Neural progenitor cell (in vitro differentiated cells): Measurements from ENCODE around the gene KANK4. TPM values are rescaled to one million over a fixed set of nuclear protein-coding genes. Genes with fewer than 3 reads are reported as not detected.
"Not testable (repeated sequence)": the region's sequence is repeated elsewhere in the genome, so short reads cannot be mapped to it uniquely, and the experiment has no call there.

Experiments
- DNase-seq: peaks from one replicate; pipeline ENCODE4 v3.0.0-alpha.2; 2016; ENCODE audit warnings: low spot score
- H2AFZ ChIP-seq: fragments of 200-600 bp; sonication (generic); replicated peaks from 2 replicates; pipeline ENCODE4 v1.6.1; 2016; ENCODE audit warnings: antibody characterized with exemption
- H3F3A ChIP-seq: fragments of 200-600 bp; sonication (generic); 2 replicates; pipeline ENCODE4 v1.6.1; 2016; ENCODE audit warnings: antibody characterized with exemption, low read depth
- H3K27ac ChIP-seq: fragments of 200-600 bp; sonication (generic); 2 replicates; pipeline ENCODE4 v1.5.1; 2016; ENCODE audit warnings: mild to moderate bottlenecking
- H3K27me3 ChIP-seq: fragments of 200-600 bp; sonication (generic); 2 replicates; pipeline ENCODE4 v1.6.1; 2016; ENCODE audit warnings: mild to moderate bottlenecking, moderate library complexity
- H3K36me3 ChIP-seq: fragments of 200-600 bp; sonication (generic); 2 replicates; pipeline ENCODE4 v1.5.1; 2016
- H3K4me1 ChIP-seq: fragments of 200-600 bp; sonication (generic); 2 replicates; pipeline ENCODE4 v1.6.1; 2016; ENCODE audit warnings: mixed run types
- H3K4me2 ChIP-seq: fragments of 200-600 bp; sonication (generic); 2 replicates; pipeline ENCODE4 v1.6.1; 2016
- H3K4me3 ChIP-seq: fragments of 200-600 bp; sonication (generic); 2 replicates; pipeline ENCODE4 v1.5.1; 2016
- H3K79me2 ChIP-seq: fragments of 200-600 bp; sonication (generic); 2 replicates; pipeline ENCODE4 v1.6.1; 2016; ENCODE audit warnings: low read depth
- H3K9ac ChIP-seq: fragments of 200-600 bp; sonication (generic); 2 replicates; pipeline ENCODE4 v1.6.1; 2016
- H3K9me3 ChIP-seq: fragments of 200-600 bp; sonication (generic); 2 replicates; pipeline ENCODE4 v1.5.1; 2016; ENCODE audit warnings: low read depth
- H4K20me1 ChIP-seq: fragments of 200-600 bp; sonication (generic); 2 replicates; pipeline ENCODE4 v1.6.1; 2016; ENCODE audit warnings: low read depth
- H3K27ac Mint-ChIP-seq: 3 replicates; pipeline ENCODE4 v1.8.0; 2021; ENCODE audit warnings: mixed read lengths
- H3K27me3 Mint-ChIP-seq: 2 replicates; pipeline ENCODE4 v1.8.0; 2022; ENCODE audit warnings: low read depth, mild to moderate bottlenecking, inconsistent platforms, moderate library complexity, mixed read lengths; ENCODE audit not compliant: insufficient read depth
- H3K36me3 Mint-ChIP-seq: 3 replicates; pipeline ENCODE4 v1.8.0; 2021; ENCODE audit warnings: mixed read lengths
- H3K4me1 Mint-ChIP-seq: 3 replicates; pipeline ENCODE4 v1.8.0; 2021; ENCODE audit warnings: mixed read lengths
- H3K4me3 Mint-ChIP-seq: 3 replicates; pipeline ENCODE4 v1.8.0; 2021; ENCODE audit warnings: mild to moderate bottlenecking, moderate library complexity, mixed read lengths
- H3K9me3 Mint-ChIP-seq: 3 replicates; pipeline ENCODE4 v1.8.0; 2020; ENCODE audit warnings: mixed read lengths
- EZH2 ChIP-seq: fragments of 200-600 bp; sonication (generic); IDR thresholded peaks from 2 replicates; pipeline ENCODE4 v1.6.1; 2017; ENCODE audit warnings: antibody characterized with exemption, mild to moderate bottlenecking, moderate library complexity
- EZH2phosphoT487 ChIP-seq: fragments of 200-600 bp; sonication (generic); IDR thresholded peaks from 2 replicates; pipeline ENCODE4 v1.6.1; 2017; ENCODE audit warnings: antibody characterized with exemption
- total RNA-seq: library from RNA; depleted of rRNA; stranded (reverse); fragments of >200 nt; gene quantifications from 2 replicates; pipeline ENCODE4 v1.2.3, GENCODE V29; 2015; ENCODE audit warnings: low replicate concordance
- TF ChIP-seq, protein P1 (sequence below): fragments of 200-600 bp; sonication (generic); IDR thresholded peaks from 2 replicates; pipeline ENCODE4 v1.5.1; 2017; ENCODE audit warnings: antibody characterized with exemption, mild to moderate bottlenecking

KANK4 gene
- total RNA-seq, 1 donor from 2014 or later: not detected

DNA sequence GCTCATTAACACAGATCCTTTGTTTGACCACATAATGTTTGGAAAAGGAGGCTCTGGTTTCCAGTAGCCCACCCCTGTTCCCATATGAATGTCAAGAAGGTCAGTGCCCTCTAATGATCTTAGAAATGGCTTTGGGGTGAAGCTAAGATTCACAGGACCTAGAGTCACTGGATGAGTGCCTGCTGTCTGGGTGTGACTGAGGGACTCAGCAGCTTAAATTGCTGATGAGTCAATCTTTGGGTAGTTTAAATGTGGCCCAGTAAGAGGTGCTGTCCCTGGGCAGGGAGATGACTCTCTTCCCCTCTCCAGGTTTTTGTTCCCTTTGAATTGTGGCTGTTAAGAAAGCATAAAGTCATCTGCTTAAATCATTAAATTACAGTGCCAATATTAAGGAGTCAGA is 74.0 kb downstream of the KANK4 start:
- Mint-ChIP-seq H3K4me1 (peaks cover 35% of the 10 kb centered on the region), H3K9me3 (peaks cover 12% of the 10 kb centered on the region), H3K27ac (no peak overlapping the region), H3K36me3 (peaks cover 8% of the 10 kb centered on the region), H3K4me3 (no peak overlapping the region), H3K27me3 (peaks cover 14% of the 10 kb centered on the region)
- peaks cover 5% of the 10 kb centered on the region for H3F3A ChIP-seq
- no peak overlapping the region for H3K4me3 ChIP-seq
- no peaks in the 10 kb centered on the region for H3K79me2 ChIP-seq
- no peak overlapping the region for H3K4me2 ChIP-seq
- H3K27me3 ChIP-seq: no peaks in the 10 kb centered on the region
- no peak overlapping the region for H3K9ac ChIP-seq
- peaks cover 4% of the 10 kb centered on the region for H3K4me1 ChIP-seq
- no peaks in the 10 kb centered on the region for H4K20me1 ChIP-seq
- H2AFZ ChIP-seq: no peak overlapping the region
- no peaks in the 10 kb centered on the region for H3K36me3 ChIP-seq
- H3K27ac ChIP-seq: no peak overlapping the region
- TF ChIP-seq EZH2 (no peak), EZH2phosphoT487 (no peak)
- TF ChIP-seq, protein P1, sequence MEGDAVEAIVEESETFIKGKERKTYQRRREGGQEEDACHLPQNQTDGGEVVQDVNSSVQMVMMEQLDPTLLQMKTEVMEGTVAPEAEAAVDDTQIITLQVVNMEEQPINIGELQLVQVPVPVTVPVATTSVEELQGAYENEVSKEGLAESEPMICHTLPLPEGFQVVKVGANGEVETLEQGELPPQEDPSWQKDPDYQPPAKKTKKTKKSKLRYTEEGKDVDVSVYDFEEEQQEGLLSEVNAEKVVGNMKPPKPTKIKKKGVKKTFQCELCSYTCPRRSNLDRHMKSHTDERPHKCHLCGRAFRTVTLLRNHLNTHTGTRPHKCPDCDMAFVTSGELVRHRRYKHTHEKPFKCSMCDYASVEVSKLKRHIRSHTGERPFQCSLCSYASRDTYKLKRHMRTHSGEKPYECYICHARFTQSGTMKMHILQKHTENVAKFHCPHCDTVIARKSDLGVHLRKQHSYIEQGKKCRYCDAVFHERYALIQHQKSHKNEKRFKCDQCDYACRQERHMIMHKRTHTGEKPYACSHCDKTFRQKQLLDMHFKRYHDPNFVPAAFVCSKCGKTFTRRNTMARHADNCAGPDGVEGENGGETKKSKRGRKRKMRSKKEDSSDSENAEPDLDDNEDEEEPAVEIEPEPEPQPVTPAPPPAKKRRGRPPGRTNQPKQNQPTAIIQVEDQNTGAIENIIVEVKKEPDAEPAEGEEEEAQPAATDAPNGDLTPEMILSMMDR: no peak
- no peaks in the 10 kb centered on the region for H3K9me3 ChIP-seq
- DNase-seq: no peak

DNA sequence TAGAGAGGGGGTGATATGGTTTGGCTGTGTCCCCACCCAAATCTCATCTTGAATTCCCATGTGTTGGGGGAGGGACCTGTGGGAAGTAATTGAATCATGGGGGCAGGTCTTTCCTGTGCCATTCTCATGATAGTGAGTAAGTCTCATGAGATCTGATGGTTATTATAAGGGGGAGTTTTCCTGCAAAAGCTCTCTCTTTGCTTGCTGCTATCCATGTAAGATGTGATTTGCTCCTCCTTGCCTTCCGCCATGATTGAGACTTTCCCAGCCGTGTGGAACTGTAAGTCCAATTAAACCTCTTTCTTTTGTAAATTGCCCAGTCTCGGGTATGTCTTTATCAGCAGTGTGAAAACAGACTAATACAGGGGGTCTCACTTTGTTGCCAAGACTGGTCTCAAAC is 74.9 kb downstream of the KANK4 start:
- not testable (repeated sequence) for H3K27ac Mint-ChIP-seq, H3K79me2 ChIP-seq, H3K4me3 ChIP-seq, H3K36me3 ChIP-seq, H3K4me1 ChIP-seq, H3K4me2 ChIP-seq, DNase-seq, H2AFZ ChIP-seq, H3K27ac ChIP-seq, H3K36me3 Mint-ChIP-seq, H3F3A ChIP-seq, H4K20me1 ChIP-seq, H3K9me3 ChIP-seq, H3K4me3 Mint-ChIP-seq, H3K27me3 ChIP-seq, H3K9ac ChIP-seq
- H3K4me1 Mint-ChIP-seq: peaks cover 35% of the 10 kb centered on the region
- H3K27me3 Mint-ChIP-seq: peaks cover 16% of the 10 kb centered on the region
- H3K9me3 Mint-ChIP-seq: peaks cover 12% of the 10 kb centered on the region

DNA sequence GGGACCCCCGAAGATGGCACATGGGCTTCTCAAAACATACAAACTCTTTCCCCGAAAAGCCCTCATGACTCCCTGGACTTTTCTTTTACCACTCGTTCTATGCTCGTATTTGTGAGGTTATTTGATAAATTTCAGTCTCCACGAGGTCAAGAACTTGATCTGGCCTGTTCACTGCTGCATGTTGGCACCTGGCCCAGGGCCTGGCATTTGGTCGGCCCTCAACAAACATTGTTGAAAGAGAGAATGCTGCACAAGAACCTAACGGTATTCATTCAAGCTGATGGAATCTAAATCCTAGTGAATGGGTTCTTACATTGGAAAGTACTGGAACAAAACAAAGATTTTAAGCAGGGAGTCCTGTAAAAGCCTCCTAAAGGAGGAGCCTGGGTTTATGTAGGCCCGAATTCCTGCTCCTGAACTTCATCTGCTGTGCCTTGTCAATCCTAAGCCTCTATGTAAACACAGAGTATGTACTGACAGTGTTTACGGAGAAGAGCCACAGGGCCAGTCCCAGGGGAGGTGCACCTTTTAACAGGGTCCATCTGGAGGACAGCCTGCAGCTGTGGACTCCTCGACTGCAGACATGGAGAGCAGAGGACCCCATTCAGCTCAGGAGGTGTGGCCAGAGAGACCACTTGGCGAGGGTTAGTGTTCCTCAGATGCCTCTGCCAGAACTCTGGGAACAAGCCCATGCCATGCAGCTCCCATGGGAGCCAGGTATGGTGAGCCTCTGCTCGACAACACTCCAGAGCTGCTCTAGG is 77.7 kb downstream of the KANK4 start:
- no peaks in the 10 kb centered on the region for H3F3A ChIP-seq
- H3K4me2 ChIP-seq: no peak overlapping the region
- no peaks in the 10 kb centered on the region for H4K20me1 ChIP-seq
- H3K36me3 Mint-ChIP-seq: peaks cover 8% of the 10 kb centered on the region
- H3K27me3 ChIP-seq: no peaks in the 10 kb centered on the region
- no peak for DNase-seq
- no peak for TF ChIP-seq EZH2phosphoT487
- TF ChIP-seq EZH2: no peak
- TF ChIP-seq, protein P1: no peak
- H3K4me3 ChIP-seq: no peak overlapping the region
- no peak overlapping the region for H3K4me3 Mint-ChIP-seq
- no peak overlapping the region for H3K9ac ChIP-seq
- no peaks in the 10 kb centered on the region for H3K9me3 ChIP-seq
- H2AFZ ChIP-seq: no peak overlapping the region
- H3K4me1 Mint-ChIP-seq: peaks cover 40% of the 10 kb centered on the region
- no peaks in the 10 kb centered on the region for H3K36me3 ChIP-seq
- H3K9me3 Mint-ChIP-seq: peaks cover 12% of the 10 kb centered on the region
- no peak overlapping the region for H3K27ac ChIP-seq
- H3K79me2 ChIP-seq: no peaks in the 10 kb centered on the region
- H3K27ac Mint-ChIP-seq: peak overlapping the region; percentile 57
- peaks cover 11% of the 10 kb centered on the region for H3K27me3 Mint-ChIP-seq
- peaks cover 12% of the 10 kb centered on the region for H3K4me1 ChIP-seq

DNA sequence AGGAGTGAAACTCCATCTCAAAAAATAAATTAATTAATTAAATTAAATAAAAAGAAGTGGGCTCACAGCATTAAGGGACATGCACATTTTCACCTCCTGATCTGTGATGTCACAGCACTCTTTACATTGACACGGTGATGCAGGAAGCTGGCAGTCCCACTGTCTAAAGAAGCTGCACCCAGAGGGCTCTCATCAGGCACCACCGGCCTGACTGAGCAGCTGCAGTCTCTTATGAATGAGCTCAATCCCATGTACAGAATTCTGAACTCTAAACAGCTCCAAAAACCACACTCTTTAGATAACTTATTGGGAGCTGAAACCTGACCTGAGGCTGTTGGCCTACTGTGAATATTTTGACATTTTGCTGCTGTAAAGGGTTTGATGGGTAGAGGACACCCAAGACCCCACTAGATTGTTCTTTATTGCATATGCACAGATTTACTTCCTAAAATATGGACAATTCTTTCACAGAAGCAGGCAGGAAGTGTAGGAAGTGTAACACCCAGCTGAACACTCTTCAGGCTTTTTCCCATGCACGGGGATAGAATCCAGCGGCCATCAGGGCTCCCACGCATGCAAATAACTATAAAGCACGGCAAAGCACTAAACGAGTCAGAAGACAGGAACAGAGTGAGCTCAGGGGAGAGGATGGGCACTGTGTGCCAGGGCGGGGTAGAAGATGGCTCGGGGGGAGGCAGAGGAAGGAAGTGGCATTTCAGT is 78.4 kb downstream of the KANK4 start:
- Histone ChIP-seq H3K27ac (no peak overlapping the region), H3K4me3 (no peak overlapping the region), H3K36me3 (no peaks in the 10 kb centered on the region), H4K20me1 (no peaks in the 10 kb centered on the region), H3F3A (no peaks in the 10 kb centered on the region), H3K4me2 (no peak overlapping the region), H3K9me3 (no peaks in the 10 kb centered on the region), H3K79me2 (no peaks in the 10 kb centered on the region), H2AFZ (no peak overlapping the region), H3K4me1 (peaks cover 12% of the 10 kb centered on the region), H3K9ac (no peak overlapping the region), H3K27me3 (no peaks in the 10 kb centered on the region)
- Mint-ChIP-seq H3K4me1 (peaks cover 38% of the 10 kb centered on the region), H3K9me3 (peaks cover 12% of the 10 kb centered on the region), H3K27me3 (peaks cover 11% of the 10 kb centered on the region), H3K4me3 (no peak overlapping the region), H3K36me3 (peaks cover 8% of the 10 kb centered on the region), H3K27ac (peak overlapping the region; percentile 57)
- TF ChIP-seq EZH2phosphoT487: no peak
- TF ChIP-seq, protein P1: no peak
- TF ChIP-seq EZH2: no peak
- no peak for DNase-seq

DNA sequence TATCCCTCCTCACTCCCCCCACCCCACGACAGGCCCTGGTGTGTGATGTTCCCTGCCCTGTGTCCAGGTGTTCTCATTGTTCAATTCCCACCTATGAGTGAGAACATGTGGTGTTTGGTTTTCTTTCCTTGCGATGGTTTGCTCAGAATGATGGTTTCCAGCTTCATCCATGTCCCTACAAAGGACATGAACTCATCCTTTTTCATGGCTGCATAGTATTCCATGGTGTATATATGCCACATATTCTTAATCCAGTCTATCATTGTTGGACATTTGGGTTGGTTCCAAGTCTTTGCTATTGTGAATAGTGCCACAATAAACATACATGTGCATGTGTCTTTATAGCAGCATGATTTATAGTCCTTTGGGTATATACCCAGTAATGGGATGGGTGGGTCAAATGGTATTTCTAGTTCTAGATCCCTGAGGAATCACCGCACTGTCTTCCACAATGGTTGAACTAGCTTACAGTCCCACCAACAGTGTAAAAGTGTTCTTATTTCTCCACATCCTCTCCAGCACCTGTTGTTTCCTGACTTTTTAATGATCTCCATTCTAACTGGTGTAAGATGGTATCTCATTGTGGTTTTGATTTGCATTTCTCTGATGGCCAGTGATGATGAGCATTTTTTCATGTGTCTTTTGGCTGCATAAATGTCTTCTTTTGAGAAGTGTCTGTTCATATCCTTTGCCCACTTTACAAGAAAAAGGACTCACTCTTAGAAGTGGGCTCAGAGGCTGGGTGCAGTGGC is 79.4 kb downstream of the KANK4 start:
- not testable (repeated sequence) for H3K4me3 Mint-ChIP-seq, H3K4me1 ChIP-seq, H4K20me1 ChIP-seq, H3K9ac ChIP-seq, DNase-seq, H3K4me2 ChIP-seq, H3K79me2 ChIP-seq, H3K27ac Mint-ChIP-seq, H2AFZ ChIP-seq, H3K36me3 Mint-ChIP-seq, H3K36me3 ChIP-seq, H3K27me3 ChIP-seq, H3F3A ChIP-seq, H3K9me3 ChIP-seq, H3K27ac ChIP-seq, H3K4me3 ChIP-seq
- Mint-ChIP-seq H3K9me3 (peaks cover 12% of the 10 kb centered on the region), H3K4me1 (peaks cover 33% of the 10 kb centered on the region), H3K27me3 (peaks cover 11% of the 10 kb centered on the region)
